ENCODE measurements around the gene EXOC7. TPM values are rescaled to one million over a fixed set of nuclear protein-coding genes. Genes with fewer than 3 reads are reported as not detected.
A peak's percentile ranks its signal among the peaks of the same experiment; 100 is the strongest.

The EXOC7 gene
- total and polyA plus RNA-seq, 2 of the 8 experiments (the other 6 are each of a cell fraction or from before 2014, with no cell fraction given), result 77.1 to 92.6 TPM

- H3K79me1 ChIP-seq (ENCODE audit: low read depth, low read length), result no peaks in the 10 kb centered on the region
- H4K5ac ChIP-seq (ENCODE audit: insufficient read length, low read depth, low read length), result no peak overlapping the region
- H3K4me3 ChIP-seq (ENCODE audit: extremely low read depth in 1 of 4, insufficient read depth in 2 of 4, low read depth in 3 of 4, low read length in 4 of 4), result peak overlapping the region in 1 of 4 experiments; percentile 47; a peak in 1 of 8 replicates
- H3K9me3 ChIP-seq (ENCODE audit: insufficient read depth in 2 of 2, low read depth in 1 of 2, low read length in 1 of 2), result no peaks in the 10 kb centered on the region
- peak overlapping the region; percentile 98 for H3K18ac ChIP-seq (ENCODE audit: extremely low read depth, low read length)
- no peak overlapping the region for H3K27ac ChIP-seq (ENCODE audit: low read depth, low read length)
- FAIRE-seq, result no peak
- H2BK5ac ChIP-seq (ENCODE audit: low read depth, low read length), result peak overlapping the region; percentile 96; the same call in 1 of the 2 replicates
- no peak overlapping the region for H3K14ac ChIP-seq (ENCODE audit: insufficient read length)
- no peak overlapping the region for H3K9ac ChIP-seq (replicated peaks in 1 of 4; ENCODE audit: extremely low read depth in 1 of 4, low read depth in 3 of 4, low read length in 3 of 4)
- peaks cover 0 to 10% (median 0%) of the 10 kb centered on the region in 4 experiments; a peak in 4 of 7 replicates for H3K27me3 ChIP-seq (replicated peaks in 1 of 4; ENCODE audit: control insufficient read depth in 3 of 4, extremely low read depth in 1 of 4, insufficient read depth in 3 of 4, low read length in 3 of 4)
- H4K20me1 ChIP-seq (replicated peaks in 1 of 2; ENCODE audit: control insufficient read depth in 1 of 2, insufficient read depth in 2 of 2, low read length in 2 of 2), result no peaks in the 10 kb centered on the region
- DNase-seq (ENCODE audit: low read depth in 1 of 2, low spot score in 2 of 2), result no peak
- peaks cover 18 to 43% (median 34%) of the 10 kb centered on the region in 4 experiments for H3K4me1 ChIP-seq (replicated peaks in 1 of 4; ENCODE audit: control insufficient read depth in 3 of 4, insufficient read depth in 4 of 4, low read length in 3 of 4)
- no peak overlapping the region for H3K23ac ChIP-seq (ENCODE audit: insufficient read length)
- ChIA-PET POLR2A (ENCODE audit: partially characterized antibody) (interaction anchor here (0.7 to 9.3 kb wide), 4 partner anchors 8 to 49 kb away, joined by 3 to 70 read pairs (median 34); partner anchors contain the start of gene FOXJ1), CTCF (ENCODE audit: partially characterized antibody) (interaction anchor here (0.6 to 41.5 kb wide), 15 partner anchors 10 to 328 kb away, joined by 3 to 778 read pairs (median 4); partner anchors contain the start of gene FOXJ1)
- H3K36me3 ChIP-seq (ENCODE audit: control insufficient read depth in 2 of 4, insufficient read depth in 4 of 4, low read length in 3 of 4), result no peaks in the 10 kb centered on the region
- H3K79me2 ChIP-seq (ENCODE audit: control insufficient read depth in 1 of 2, insufficient read depth in 2 of 2, low read length in 2 of 2), result no peaks in the 10 kb centered on the region
- H2BK120ac ChIP-seq (replicated peaks; ENCODE audit: low read depth, low read length), result peak overlapping the region; percentile 85
- H3K4ac ChIP-seq (replicated peaks; ENCODE audit: insufficient read length, low read depth, low read length), result no peak overlapping the region
- H2BK15ac ChIP-seq (ENCODE audit: low read length), result peak overlapping the region; percentile 81; the same call in 1 of the 2 replicates
- peak overlapping the region; percentile 90; the same call in 1 of the 2 replicates for H2BK12ac ChIP-seq (ENCODE audit: low read depth, low read length)
- no peak overlapping the region for H3K56ac ChIP-seq (replicated peaks; ENCODE audit: insufficient read length, low read depth, low read length)
- H3K23me2 ChIP-seq (ENCODE audit: low read depth, low read length), result peaks cover 11% of the 10 kb centered on the region; the same call in 1 of the 2 replicates
- no peak overlapping the region for H4K8ac ChIP-seq (ENCODE audit: extremely low read depth, insufficient read depth, low read length)
- no peak overlapping the region; the same call in 1 of the 2 replicates for H2AK5ac ChIP-seq (ENCODE audit: low read depth, low read length)
- 62% methylated on average over 11 of the region's 13 CpGs; no CpG with 5 or more reads in 1 of the 2 experiments for WGBS, 2 experiments (ENCODE audit: extremely low coverage in 1 of 2, insufficient coverage in 1 of 2, insufficient read length in 1 of 2, insufficient replicate concordance in 2 of 2, low coverage in 1 of 2, low lambda C conversion rate in 2 of 2, missing lambda C conversion rate in 1 of 2)
- peak overlapping the region; percentile 90; the same call in 1 of the 2 replicates for H2BK20ac ChIP-seq (ENCODE audit: low read length)
- peak overlapping the region; percentile 63 for H4K91ac ChIP-seq (replicated peaks; ENCODE audit: insufficient read length, low read length)
- H3K4me2 ChIP-seq (ENCODE audit: insufficient read depth in 1 of 2, low read depth in 2 of 2, low read length in 2 of 2), result peak overlapping the region; percentile 31 to 69; a peak in 2 of 4 replicates
- H2AFZ ChIP-seq (ENCODE audit: low read length), result no peak overlapping the region
- no peak for TF ChIP-seq EGR1 (IDR thresholded peaks at IDR 0.05; ENCODE audit: borderline replicate concordance, low read depth, low read length)
- no peak for TF ChIP-seq POLR2AphosphoS5 (IDR thresholded peaks at IDR 0.05; ENCODE audit: low read depth, low read length)
- TF ChIP-seq ASH2L (IDR thresholded peaks at IDR 0.05; ENCODE audit: low read length), result no peak
- TF ChIP-seq KDM1A (IDR thresholded peaks at IDR 0.05; ENCODE audit: borderline replicate concordance, low read length), result no peak
- TF ChIP-seq SP1 (IDR thresholded peaks at IDR 0.05; ENCODE audit: low read depth, low read length), result no peak
- no peak for TF ChIP-seq SAP30 (IDR thresholded peaks at IDR 0.05; ENCODE audit: insufficient read depth, insufficient replicate concordance, low read length)
- no peak for TF ChIP-seq RNF2 (IDR thresholded peaks at IDR 0.05; ENCODE audit: borderline replicate concordance, low read depth, low read length, missing control alignments, poor library complexity, severe bottlenecking)
- no peak for TF ChIP-seq CBX5 (IDR thresholded peaks at IDR 0.05; ENCODE audit: low read depth, low read length)
- no peak for TF ChIP-seq CHD2 (IDR thresholded peaks at IDR 0.05; ENCODE audit: low read length)
- TF ChIP-seq E2F6 (IDR thresholded peaks at IDR 0.05), result no peak
- no peak for TF ChIP-seq NANOG (IDR thresholded peaks at IDR 0.05; ENCODE audit: insufficient read depth, low read depth, low read length, poor library complexity, severe bottlenecking)
- TF ChIP-seq TAF1 (IDR thresholded peaks at IDR 0.05; ENCODE audit: low read depth, low read length), result no peak
These were observed 26.9 kb upstream of the EXOC7 start for GRCh38 chr17:76130473-76130872.

Data from H1 (cell line).